ENCODE measurements around the gene CRYBA2.

DNA sequence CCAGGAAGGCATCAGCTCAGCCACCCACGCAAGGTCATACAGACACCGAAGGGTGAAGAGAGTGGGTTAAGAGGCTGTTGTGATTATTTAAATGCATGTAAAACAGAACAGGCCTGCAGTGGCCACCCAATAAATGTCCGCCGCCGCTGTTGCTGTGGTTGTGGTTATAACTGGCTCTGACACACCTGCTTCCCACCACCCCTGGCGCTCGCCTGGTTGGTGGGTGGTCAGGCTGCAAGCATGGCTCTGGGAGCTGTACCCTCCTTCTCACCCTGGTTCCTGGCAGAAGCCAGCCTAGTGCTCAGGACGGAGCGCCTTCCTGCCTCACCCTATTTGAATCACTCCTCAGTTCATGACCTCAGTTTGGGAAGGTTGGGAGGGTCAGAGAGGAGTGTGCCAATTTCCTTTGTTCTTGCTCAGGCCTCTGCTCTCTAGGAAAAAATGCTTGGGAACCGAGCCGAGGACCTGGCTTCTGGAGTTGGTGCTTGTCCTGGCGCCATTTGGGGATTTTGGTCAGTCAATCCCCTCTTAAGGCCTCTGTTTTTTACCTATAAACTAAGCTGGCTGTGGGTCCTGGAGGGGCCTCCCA is 5.3 kb upstream of the CRYBA2 start:
- no peak for TF ChIP-seq POLR2AphosphoS5 (IDR thresholded peaks at IDR 0.05; ENCODE audit: borderline replicate concordance, low read depth, low read length)
- TF ChIP-seq EZH2 (IDR thresholded peaks at IDR 0.05) = no peak
